Measurements from ENCODE around the gene CFDP1.

DNA sequence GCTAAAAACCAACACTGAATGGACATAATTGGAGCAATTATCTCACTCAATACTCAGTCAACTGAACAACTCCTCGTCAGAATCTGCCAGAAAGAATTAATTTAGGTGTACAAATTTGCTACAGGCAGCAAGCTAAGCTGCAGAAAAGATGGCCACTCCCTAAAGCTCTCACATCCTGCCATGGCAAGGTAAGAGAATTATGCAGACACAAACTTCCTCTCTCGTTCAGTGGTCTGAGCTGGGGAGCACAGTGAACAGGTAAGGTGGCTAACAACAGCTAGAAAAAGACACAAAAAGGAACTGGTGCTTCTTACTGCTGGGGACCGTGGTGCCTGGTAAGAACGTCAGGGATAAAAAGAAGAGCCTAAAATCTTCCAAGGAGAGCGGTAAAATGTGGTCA, 107.0 kb downstream of the CFDP1 start:
- TF ChIP-seq, protein P1, sequence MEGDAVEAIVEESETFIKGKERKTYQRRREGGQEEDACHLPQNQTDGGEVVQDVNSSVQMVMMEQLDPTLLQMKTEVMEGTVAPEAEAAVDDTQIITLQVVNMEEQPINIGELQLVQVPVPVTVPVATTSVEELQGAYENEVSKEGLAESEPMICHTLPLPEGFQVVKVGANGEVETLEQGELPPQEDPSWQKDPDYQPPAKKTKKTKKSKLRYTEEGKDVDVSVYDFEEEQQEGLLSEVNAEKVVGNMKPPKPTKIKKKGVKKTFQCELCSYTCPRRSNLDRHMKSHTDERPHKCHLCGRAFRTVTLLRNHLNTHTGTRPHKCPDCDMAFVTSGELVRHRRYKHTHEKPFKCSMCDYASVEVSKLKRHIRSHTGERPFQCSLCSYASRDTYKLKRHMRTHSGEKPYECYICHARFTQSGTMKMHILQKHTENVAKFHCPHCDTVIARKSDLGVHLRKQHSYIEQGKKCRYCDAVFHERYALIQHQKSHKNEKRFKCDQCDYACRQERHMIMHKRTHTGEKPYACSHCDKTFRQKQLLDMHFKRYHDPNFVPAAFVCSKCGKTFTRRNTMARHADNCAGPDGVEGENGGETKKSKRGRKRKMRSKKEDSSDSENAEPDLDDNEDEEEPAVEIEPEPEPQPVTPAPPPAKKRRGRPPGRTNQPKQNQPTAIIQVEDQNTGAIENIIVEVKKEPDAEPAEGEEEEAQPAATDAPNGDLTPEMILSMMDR (IDR thresholded peaks at IDR 0.05; ENCODE audit: low read length), result no peak
- TF ChIP-seq EZH2 (IDR thresholded peaks at IDR 0.05; ENCODE audit: borderline replicate concordance, low read length), result no peak

Data from OCI-LY1 (cell line).